HG03565 (cell line): ENCODE measurements around the gene CIZ1.

Source experiments
- ATAC-seq: cut with Tn5 transposase; IDR thresholded peaks from one replicate; pipeline ENCODE4 v1.9.1; 2021; ENCODE audit warnings: mild to moderate bottlenecking, moderate library complexity; ENCODE audit not compliant: unreplicated experiment

The CIZ1 gene

GRCh38 chr9:128164307-128164885, 27.0 kb downstream of the CIZ1 start:
- ATAC-seq: no peak

GRCh38 chr9:128163523-128164306, 27.7 kb downstream of the CIZ1 start:
- ATAC-seq: no peak

- no peak for ATAC-seq
These were observed 28.3 kb downstream of the CIZ1 start for GRCh38 chr9:128163027-128163515.

GRCh38 chr9:128162215-128163026, 29.0 kb downstream of the CIZ1 start:
- no peak for ATAC-seq

- no peak for ATAC-seq
These were observed 30.0 kb downstream of the CIZ1 start for GRCh38 chr9:128161215-128161902.

- ATAC-seq: peak; percentile 4
These were observed 30.8 kb downstream of the CIZ1 start for GRCh38 chr9:128160603-128160987.

- ATAC-seq: peak; percentile 70
These were observed 31.4 kb downstream of the CIZ1 start, which contains the start of gene BBLN for GRCh38 chr9:128159784-128160602. Gene BBLN, plus strand, starts transcription at chr9:128160265. Its CDS starts 143 bp downstream, at chr9:128160408.

- ATAC-seq: no peak
These were observed 31.9 kb downstream of the CIZ1 start for GRCh38 chr9:128159522-128159783.

GRCh38 chr9:128155736-128156500, 35.5 kb downstream of the CIZ1 start:
- no peak for ATAC-seq

GRCh38 chr9:128153947-128154695, 37.3 kb downstream of the CIZ1 start:
- ATAC-seq: no peak

- ATAC-seq: no peak
These were observed 38.1 kb downstream of the CIZ1 start for GRCh38 chr9:128153060-128153946.

- ATAC-seq: no peak
These were observed 39.0 kb downstream of the CIZ1 start for GRCh38 chr9:128152133-128153059.

- ATAC-seq: no peak
These were observed 39.9 kb downstream of the CIZ1 start for GRCh38 chr9:128151309-128152132.

- ATAC-seq: no peak
These were observed 40.6 kb downstream of the CIZ1 start for GRCh38 chr9:128150594-128151308.

- no peak for ATAC-seq
These were observed 41.3 kb downstream of the CIZ1 start for GRCh38 chr9:128149951-128150593.
